Glutamatergic neuron (in vitro differentiated cells): ENCODE measurements around the gene SH3BGR. TPM values are rescaled to one million over a fixed set of nuclear protein-coding genes. Genes with fewer than 3 reads are reported as not detected.

Source experiments
- DNase-seq: peaks from one replicate; pipeline ENCODE4 v3.0.0; 2022
- H3K27ac Mint-ChIP-seq: one replicate; pipeline ENCODE4 v1.8.0; 2020; ENCODE audit warnings: mild to moderate bottlenecking, mixed read lengths, inconsistent platforms; ENCODE audit not compliant: unreplicated experiment
- H3K27me3 Mint-ChIP-seq: one replicate; pipeline ENCODE4 v1.8.0; 2020; ENCODE audit warnings: mild to moderate bottlenecking, moderate library complexity, mixed read lengths, inconsistent platforms; ENCODE audit not compliant: unreplicated experiment
- H3K36me3 Mint-ChIP-seq: one replicate; pipeline ENCODE4 v1.8.0; 2020; ENCODE audit warnings: mild to moderate bottlenecking, mixed read lengths, inconsistent platforms; ENCODE audit not compliant: unreplicated experiment
- H3K4me1 Mint-ChIP-seq: one replicate; pipeline ENCODE4 v1.8.0; 2020; ENCODE audit warnings: mild to moderate bottlenecking, low read depth, mixed read lengths, inconsistent platforms; ENCODE audit not compliant: unreplicated experiment
- H3K4me3 Mint-ChIP-seq: one replicate; pipeline ENCODE4 v1.8.0; 2020; ENCODE audit warnings: mild to moderate bottlenecking, mixed read lengths, inconsistent platforms; ENCODE audit not compliant: unreplicated experiment
- H3K9me3 Mint-ChIP-seq: one replicate; pipeline ENCODE4 v1.8.0; 2020; ENCODE audit warnings: mild to moderate bottlenecking, moderate library complexity, mixed read lengths, inconsistent platforms; ENCODE audit not compliant: unreplicated experiment
- CTCF ChIP-seq: fragments of 200-600 bp; sonication (generic); IDR thresholded peaks from one replicate; pipeline ENCODE4 v1.5.0; 2021; ENCODE audit not compliant: partially characterized antibody, unreplicated experiment
- total RNA-seq: library from RNA; stranded (reverse); fragmentation: NEBNext Ultra II Directional; extraction: Animal tissue kit (Norgen Biotek cat#: 25700); gene quantifications from one replicate; pipeline ENCODE4 v1.2.1, GENCODE V29; 2021; ENCODE audit not compliant: unreplicated experiment

Gene SH3BGR
- total RNA-seq, 1 donor from 2014 or later: 1.5 TPM

- H3K27me3 Mint-ChIP-seq: peaks cover 3% of the 10 kb centered on the region
- H3K27ac Mint-ChIP-seq: no peak overlapping the region
- peaks cover 9% of the 10 kb centered on the region for H3K36me3 Mint-ChIP-seq
- DNase-seq: no peak
- H3K9me3 Mint-ChIP-seq: peaks cover 7% of the 10 kb centered on the region
- H3K4me3 Mint-ChIP-seq: no peak overlapping the region
- TF ChIP-seq CTCF: no peak
- H3K4me1 Mint-ChIP-seq: no peaks in the 10 kb centered on the region
These were observed 101.6 kb downstream of the SH3BGR start for GRCh38 chr21:39553331-39553730.

GRCh38 chr21:39555911-39556590 is 104.3 kb downstream of the SH3BGR start:
- Mint-ChIP-seq H3K4me3 (no peak overlapping the region), H3K9me3 (peaks cover 7% of the 10 kb centered on the region), H3K27ac (no peak overlapping the region), H3K4me1 (no peaks in the 10 kb centered on the region), H3K27me3 (peaks cover 3% of the 10 kb centered on the region), H3K36me3 (peaks cover 9% of the 10 kb centered on the region)
- no peak for DNase-seq
- TF ChIP-seq CTCF: no peak

- no peaks in the 10 kb centered on the region for H3K36me3 Mint-ChIP-seq
- no peak overlapping the region for H3K27ac Mint-ChIP-seq
- H3K9me3 Mint-ChIP-seq: peaks cover 1% of the 10 kb centered on the region
- no peak overlapping the region for H3K4me3 Mint-ChIP-seq
- no peaks in the 10 kb centered on the region for H3K4me1 Mint-ChIP-seq
- DNase-seq: no peak
- no peak for TF ChIP-seq CTCF
- H3K27me3 Mint-ChIP-seq: no peaks in the 10 kb centered on the region
These were observed 107.7 kb downstream of the SH3BGR start for GRCh38 chr21:39559511-39559910.

- H3K9me3 Mint-ChIP-seq: peaks cover 1% of the 10 kb centered on the region
- H3K4me1 Mint-ChIP-seq: no peaks in the 10 kb centered on the region
- DNase-seq: no peak
- no peak for TF ChIP-seq CTCF
- no peak overlapping the region for H3K27ac Mint-ChIP-seq
- H3K4me3 Mint-ChIP-seq: no peak overlapping the region
- H3K36me3 Mint-ChIP-seq: no peaks in the 10 kb centered on the region
- H3K27me3 Mint-ChIP-seq: no peaks in the 10 kb centered on the region
These were observed 109.4 kb downstream of the SH3BGR start for GRCh38 chr21:39561140-39561539.
